H9 (cell line): ENCODE data around the gene KIF5C. TPM values are rescaled to one million over a fixed set of nuclear protein-coding genes. Genes with fewer than 3 reads are reported as not detected.

Experiments
- DNase-seq: peaks from one replicate; pipeline ENCODE4 v3.0.0-alpha.2; 2017
- H2AFZ ChIP-seq: one replicate; pipeline ENCODE4 v1.6.1; 2013; ENCODE audit warnings: mild to moderate bottlenecking, low read length, control low read depth, moderate library complexity
- H2AK5ac ChIP-seq: 2 replicates; pipeline ENCODE4 v1.6.1; 2013; ENCODE audit warnings: low read length, control low read depth, mixed read lengths; ENCODE audit not compliant: insufficient read length
- H2BK120ac ChIP-seq: one replicate; pipeline ENCODE4 v1.6.1; 2013; ENCODE audit warnings: low read depth, mild to moderate bottlenecking, low read length, control low read depth, inconsistent platforms; ENCODE audit not compliant: poor library complexity, severe bottlenecking
- H2BK12ac ChIP-seq: 2 replicates; pipeline ENCODE4 v1.6.1; 2013; ENCODE audit warnings: low read length, control low read depth, mixed read lengths, low read depth; ENCODE audit not compliant: insufficient read length
- H2BK15ac ChIP-seq: 2 replicates; pipeline ENCODE4 v1.6.1; 2013; ENCODE audit warnings: low read depth, low read length, control low read depth
- H2BK20ac ChIP-seq: one replicate; pipeline ENCODE4 v1.6.1; 2013; ENCODE audit warnings: low read depth, mild to moderate bottlenecking, low read length, control low read depth, inconsistent platforms; ENCODE audit not compliant: poor library complexity, severe bottlenecking
- H2BK5ac ChIP-seq: 2 replicates; pipeline ENCODE4 v1.6.1; 2013; ENCODE audit warnings: low read length, control low read depth, mixed read lengths; ENCODE audit not compliant: insufficient read length
- H3K14ac ChIP-seq: 2 replicates; pipeline ENCODE4 v1.6.1; 2013; ENCODE audit warnings: low read length, control low read depth; ENCODE audit not compliant: insufficient read depth
- H3K18ac ChIP-seq: 2 replicates; pipeline ENCODE4 v1.6.1; 2013; ENCODE audit warnings: low read depth, mild to moderate bottlenecking, mixed read lengths, low read length, control low read depth; ENCODE audit not compliant: insufficient read length
- H3K23ac ChIP-seq: 2 replicates; pipeline ENCODE4 v1.6.1; 2013; ENCODE audit warnings: low read length, control low read depth, mixed read lengths, low read depth; ENCODE audit not compliant: insufficient read length
- H3K23me2 ChIP-seq: 2 replicates; pipeline ENCODE4 v1.6.1; 2013; ENCODE audit warnings: low read depth, mild to moderate bottlenecking, mixed read lengths, low read length, control low read depth; ENCODE audit not compliant: insufficient read length, poor library complexity, severe bottlenecking
- H3K27ac ChIP-seq: 2 replicates; pipeline ENCODE4 v1.5.1; 2013; ENCODE audit warnings: low read length, control low read depth, mixed read lengths, low read depth; ENCODE audit not compliant: insufficient read length
- H3K27me3 ChIP-seq: 2 replicates; pipeline ENCODE4 v1.6.1; 2013; ENCODE audit warnings: low read length, control low read depth, inconsistent platforms; ENCODE audit not compliant: insufficient read depth
- H3K4ac ChIP-seq: 2 replicates; pipeline ENCODE4 v1.6.1; 2013; ENCODE audit warnings: low read depth, mild to moderate bottlenecking, control low read depth, inconsistent platforms, low read length, moderate library complexity
- H3K4me1 ChIP-seq: 2 replicates; pipeline ENCODE4 v1.6.1; 2013; ENCODE audit warnings: low read length, control low read depth, inconsistent platforms; ENCODE audit not compliant: insufficient read depth
- H3K4me2 ChIP-seq: 2 replicates; pipeline ENCODE4 v1.6.1; 2013; ENCODE audit warnings: low read length, control low read depth, mixed read lengths; ENCODE audit not compliant: insufficient read length, insufficient read depth
- H3K56ac ChIP-seq: 2 replicates; pipeline ENCODE4 v1.6.1; 2013; ENCODE audit warnings: low read depth, mild to moderate bottlenecking, mixed read lengths, low read length, control low read depth; ENCODE audit not compliant: insufficient read length
- H3K79me1 ChIP-seq: 2 replicates; pipeline ENCODE4 v1.6.1; 2013; ENCODE audit warnings: low read depth, mild to moderate bottlenecking, moderate library complexity, low read length, control low read depth, inconsistent platforms; ENCODE audit not compliant: insufficient read depth, poor library complexity, severe bottlenecking
- H3K79me2 ChIP-seq: 2 replicates; pipeline ENCODE4 v1.6.1; 2013; ENCODE audit warnings: low read length, control low read depth, inconsistent platforms; ENCODE audit not compliant: insufficient read depth
- H3K9ac ChIP-seq: 2 replicates; pipeline ENCODE4 v1.6.1; 2013; ENCODE audit warnings: low read length, control low read depth, mixed read lengths; ENCODE audit not compliant: insufficient read length; ENCODE audit errors: extremely low read depth
- H3K9me3 ChIP-seq: one replicate; pipeline ENCODE4 v1.6.1; 2013; ENCODE audit warnings: low read depth, low read length, inconsistent platforms; ENCODE audit not compliant: control insufficient read depth
- H3T11ph ChIP-seq: one replicate; pipeline ENCODE4 v1.6.1; 2013; ENCODE audit warnings: mild to moderate bottlenecking, low read length, control low read depth, inconsistent platforms
- H4K20me1 ChIP-seq: one replicate; pipeline ENCODE4 v1.6.1; 2013; ENCODE audit not compliant: control insufficient read depth, insufficient read length, insufficient read depth
- H4K5ac ChIP-seq: 2 replicates; pipeline ENCODE4 v1.6.1; 2013; ENCODE audit warnings: low read depth, mild to moderate bottlenecking, mixed read lengths, low read length, control low read depth; ENCODE audit not compliant: insufficient read length
- H4K8ac ChIP-seq: replicated peaks from 2 replicates; pipeline ENCODE4 v1.6.1; 2013; ENCODE audit warnings: low read length, control low read depth, mixed read lengths, low read depth; ENCODE audit not compliant: insufficient read length
- H4K91ac ChIP-seq: 2 replicates; pipeline ENCODE4 v1.6.1; 2013; ENCODE audit warnings: low read depth, mild to moderate bottlenecking, moderate library complexity, mixed read lengths, low read length, control low read depth; ENCODE audit not compliant: insufficient read length
- H3K27ac Mint-ChIP-seq, 3 experiments: 2 replicates in 2 of 3; 3 replicates in 1 of 3; pipeline ENCODE4 v1.8.0; 2020 to 2021; ENCODE audit warnings: mixed read lengths in 3 of 3, mild to moderate bottlenecking in 1 of 3, moderate library complexity in 1 of 3
- H3K27me3 Mint-ChIP-seq: 2 replicates; pipeline ENCODE4 v1.8.0; 2021; ENCODE audit warnings: low read depth, mild to moderate bottlenecking, moderate library complexity, mixed read lengths
- H3K36me3 Mint-ChIP-seq, 3 experiments: 2 replicates in 2 of 3; 3 replicates in 1 of 3; pipeline ENCODE4 v1.8.0; 2020 to 2021; ENCODE audit warnings: low read depth in 3 of 3, mixed read lengths in 3 of 3; ENCODE audit not compliant: insufficient read depth in 1 of 3
- H3K4me1 Mint-ChIP-seq, 2 experiments: 2 replicates each; pipeline ENCODE4 v1.8.0; 2020; ENCODE audit warnings: mixed read lengths in 2 of 2
- H3K4me3 Mint-ChIP-seq, 2 experiments: 2 replicates in 1 of 2; 3 replicates in 1 of 2; pipeline ENCODE4 v1.8.0; 2020 to 2021; ENCODE audit warnings: mild to moderate bottlenecking in 2 of 2, mixed read lengths in 2 of 2, moderate library complexity in 1 of 2
- H3K9me3 Mint-ChIP-seq, 2 experiments: 2 replicates in 1 of 2; 3 replicates in 1 of 2; pipeline ENCODE4 v1.8.0; 2020; ENCODE audit warnings: mild to moderate bottlenecking in 2 of 2, mixed read lengths in 2 of 2, moderate library complexity in 1 of 2
- WGBS: extraction: QIAGEN DNeasy Blood & Tissue Kit; methylation state at CpG from one replicate; pipeline ENCODE4 v1.1.7; 2013; ENCODE audit warnings: missing lambda C conversion rate, low lambda C conversion rate, mixed read lengths; ENCODE audit not compliant: insufficient read length; ENCODE audit errors: extremely low coverage; 5-methylcytosine and 5-hydroxymethylcytosine counted together
- total RNA-seq: library from RNA; stranded (reverse); gene quantifications from 2 replicates; pipeline ENCODE4 v1.2.1, GENCODE V29; 2021
- TF ChIP-seq, protein P1 (sequence below): fragments of 200-600 bp; sonication (generic); conservative IDR thresholded peaks from 3 replicates; pipeline ENCODE4 v1.8.0; 2021; ENCODE audit warnings: antibody characterized with exemption, mild to moderate bottlenecking

Gene KIF5C
- total RNA-seq, 1 experiment from 2014 or later, result 52.9 TPM

DNA sequence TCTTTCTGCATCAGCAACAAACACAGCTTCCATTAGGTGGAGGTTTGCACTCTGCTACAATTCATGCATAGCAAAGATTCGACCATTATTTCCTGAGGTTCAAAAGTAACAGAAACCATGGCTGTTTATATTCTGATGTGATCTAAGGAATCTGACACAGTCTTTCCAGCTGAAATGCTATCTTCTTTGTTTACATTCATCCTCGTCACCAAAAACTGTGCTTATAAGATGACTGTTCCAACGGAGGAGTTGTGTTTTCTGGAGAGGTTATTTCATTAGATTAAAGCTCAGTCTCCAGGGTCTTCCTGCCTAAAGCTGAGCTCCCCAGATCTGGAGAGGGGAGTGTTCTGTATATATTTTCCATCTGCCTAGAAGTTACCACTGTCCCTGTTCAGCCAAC lies 118.3 kb downstream of the KIF5C start:
- Histone ChIP-seq H2BK20ac (no peak overlapping the region), H4K20me1 (no peaks in the 10 kb centered on the region), H3K9ac (no peak overlapping the region), H3K27me3 (no peaks in the 10 kb centered on the region), H2BK5ac (no peak overlapping the region), H4K5ac (no peak overlapping the region), H3K18ac (no peak overlapping the region), H3K4me2 (no peak overlapping the region), H3K27ac (no peak overlapping the region), H3K56ac (no peak overlapping the region), H3K79me2 (no peaks in the 10 kb centered on the region), H3T11ph (no peak overlapping the region), H3K79me1 (no peaks in the 10 kb centered on the region), H3K4me1 (no peaks in the 10 kb centered on the region), H2BK15ac (no peak overlapping the region), H2AFZ (no peak overlapping the region), H3K23ac (no peak overlapping the region), H2BK12ac (no peak overlapping the region), H4K91ac (no peak overlapping the region), H2BK120ac (no peak overlapping the region), H3K23me2 (no peaks in the 10 kb centered on the region), H3K9me3 (no peaks in the 10 kb centered on the region), H3K14ac (no peak overlapping the region), H2AK5ac (no peak overlapping the region), H4K8ac (no peak overlapping the region), H3K4ac (no peak overlapping the region)
- Mint-ChIP-seq H3K4me3 (no peak overlapping the region), H3K4me1 (peaks cover 15% of the 10 kb centered on the region in 2 experiments), H3K9me3 (no peaks in the 10 kb centered on the region), H3K27ac (peak overlapping the region in 1 of 3 experiments; percentile 25; a peak in 1 of 7 replicates), H3K36me3 (peaks cover 36 to 63% (median 58%) of the 10 kb centered on the region in 3 experiments; a peak in 6 of 7 replicates), H3K27me3 (no peaks in the 10 kb centered on the region)
- WGBS, result no CpG with 5 or more reads among the region's 3 CpGs
- TF ChIP-seq, protein P1, sequence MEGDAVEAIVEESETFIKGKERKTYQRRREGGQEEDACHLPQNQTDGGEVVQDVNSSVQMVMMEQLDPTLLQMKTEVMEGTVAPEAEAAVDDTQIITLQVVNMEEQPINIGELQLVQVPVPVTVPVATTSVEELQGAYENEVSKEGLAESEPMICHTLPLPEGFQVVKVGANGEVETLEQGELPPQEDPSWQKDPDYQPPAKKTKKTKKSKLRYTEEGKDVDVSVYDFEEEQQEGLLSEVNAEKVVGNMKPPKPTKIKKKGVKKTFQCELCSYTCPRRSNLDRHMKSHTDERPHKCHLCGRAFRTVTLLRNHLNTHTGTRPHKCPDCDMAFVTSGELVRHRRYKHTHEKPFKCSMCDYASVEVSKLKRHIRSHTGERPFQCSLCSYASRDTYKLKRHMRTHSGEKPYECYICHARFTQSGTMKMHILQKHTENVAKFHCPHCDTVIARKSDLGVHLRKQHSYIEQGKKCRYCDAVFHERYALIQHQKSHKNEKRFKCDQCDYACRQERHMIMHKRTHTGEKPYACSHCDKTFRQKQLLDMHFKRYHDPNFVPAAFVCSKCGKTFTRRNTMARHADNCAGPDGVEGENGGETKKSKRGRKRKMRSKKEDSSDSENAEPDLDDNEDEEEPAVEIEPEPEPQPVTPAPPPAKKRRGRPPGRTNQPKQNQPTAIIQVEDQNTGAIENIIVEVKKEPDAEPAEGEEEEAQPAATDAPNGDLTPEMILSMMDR, result no peak
- DNase-seq, result no peak
